Fibroblast of pulmonary artery (primary cell): ENCODE results near the gene C6.
A peak's percentile ranks its signal among the peaks of the same experiment; 100 is the strongest.
"Not testable (repeated sequence)": the region's sequence is repeated elsewhere in the genome, so short reads cannot be mapped to it uniquely, and the experiment has no call there.

Source experiments
- DNase-seq: peaks from one replicate; pipeline ENCODE4 v3.0.0-alpha.2; 2010; ENCODE audit warnings: low read depth
- H3K4me3 ChIP-seq: replicated peaks from 2 replicates; pipeline ENCODE4 v1.5.1; 2011; ENCODE audit warnings: low read depth, mild to moderate bottlenecking, control low read depth, low read length, moderate library complexity
- CTCF ChIP-seq: IDR thresholded peaks from 2 replicates; pipeline ENCODE4 v1.5.1; 2011; ENCODE audit warnings: mild to moderate bottlenecking, control low read depth, low read length, inconsistent platforms; ENCODE audit errors: missing control alignments

C6 gene

GRCh38 chr5:41219658-41220269 lies 6.4 kb upstream of the C6 start:
- no peak for TF ChIP-seq CTCF
- peak; percentile 6 for DNase-seq
- H3K4me3 ChIP-seq: no peak overlapping the region

GRCh38 chr5:41218929-41219657 lies 5.8 kb upstream of the C6 start:
- no peak for TF ChIP-seq CTCF
- no peak overlapping the region for H3K4me3 ChIP-seq

GRCh38 chr5:41214182-41214581 lies 850 bp upstream of the C6 start:
- DNase-seq: no peak
- no peak overlapping the region for H3K4me3 ChIP-seq
- no peak for TF ChIP-seq CTCF

More at GRCh38 chr5:41218929-41219657, 5.8 kb upstream of the C6 start:
- DNase-seq: no peak

- no peak for DNase-seq
- no peak for TF ChIP-seq CTCF
- H3K4me3 ChIP-seq: no peak overlapping the region
Measured at GRCh38 chr5:41212935-41213334, 397 bp downstream of the C6 start.

GRCh38 chr5:41211417-41211816 lies 1.9 kb downstream of the C6 start:
- DNase-seq: no peak
- no peak overlapping the region for H3K4me3 ChIP-seq
- TF ChIP-seq CTCF: no peak

GRCh38 chr5:41205475-41205874 lies 7.9 kb downstream of the C6 start:
- H3K4me3 ChIP-seq, DNase-seq: not testable (repeated sequence)

GRCh38 chr5:41203033-41203432 lies 10.3 kb downstream of the C6 start:
- DNase-seq: no peak
- no peak for TF ChIP-seq CTCF
- no peak overlapping the region for H3K4me3 ChIP-seq
